Keratinocyte (primary cell): ENCODE data around the gene C11orf68. TPM values are rescaled to one million over a fixed set of nuclear protein-coding genes. Genes with fewer than 3 reads are reported as not detected.

Source experiments
- DNase-seq: peaks from one replicate; pipeline ENCODE4 v3.0.0-alpha.2; 2011; ENCODE audit warnings: low read depth, missing footprints, low spot score
- FAIRE-seq: peaks from 2 replicates; lab custom pipeline; 2011; peaks lifted over from hg19 to GRCh38; lab: Jason Lieb, UNC
- H2AFZ ChIP-seq: 2 replicates; pipeline ENCODE4 v1.6.0; 2012; ENCODE audit warnings: low read length, control low read depth, inconsistent platforms; ENCODE audit not compliant: control insufficient read depth
- H3K27ac ChIP-seq: 2 replicates; pipeline ENCODE4 v1.5.1; 2011; ENCODE audit warnings: low read length; ENCODE audit not compliant: control insufficient read depth, insufficient read depth
- H3K27me3 ChIP-seq: 3 replicates; pipeline ENCODE4 v1.6.0; 2011; ENCODE audit warnings: low read length; ENCODE audit not compliant: control insufficient read depth, insufficient read depth; ENCODE audit errors: extremely low read depth
- H3K36me3 ChIP-seq, 2 experiments: 2 replicates in 1 of 2; 3 replicates in 1 of 2; pipeline ENCODE4 v1.5.1; 2011; ENCODE audit warnings: low read length in 2 of 2, mild to moderate bottlenecking in 1 of 2; ENCODE audit not compliant: control insufficient read depth in 2 of 2, insufficient read depth in 2 of 2; ENCODE audit errors: extremely low read depth in 1 of 2
- H3K4me1 ChIP-seq: 3 replicates; pipeline ENCODE4 v1.5.1; 2011; ENCODE audit warnings: low read length; ENCODE audit not compliant: control insufficient read depth, insufficient read depth; ENCODE audit errors: extremely low read depth
- H3K4me2 ChIP-seq: 3 replicates; pipeline ENCODE4 v1.6.0; 2011; ENCODE audit warnings: low read depth, low read length; ENCODE audit not compliant: control insufficient read depth, insufficient read depth; ENCODE audit errors: extremely low read depth
- H3K4me3 ChIP-seq, 3 experiments: fragments of 200-600 bp in 1 of 3; sonication (generic) in 1 of 3; 2 replicates in 2 of 3; 3 replicates in 1 of 3; pipeline ENCODE4 v1.5.1; 2011 to 2016; ENCODE audit warnings: low read length in 3 of 3, mild to moderate bottlenecking in 3 of 3, control low read depth in 2 of 3, inconsistent platforms in 1 of 3, low read depth in 1 of 3, mixed read lengths in 1 of 3, mixed run types in 1 of 3, moderate library complexity in 1 of 3; ENCODE audit not compliant: control insufficient read depth in 2 of 3, insufficient read depth in 2 of 3; ENCODE audit errors: extremely low read depth in 1 of 3
- H3K79me2 ChIP-seq: 2 replicates; pipeline ENCODE4 v1.6.0; 2012; ENCODE audit warnings: low read length; ENCODE audit not compliant: control insufficient read depth, insufficient read depth
- H3K9ac ChIP-seq: 3 replicates; pipeline ENCODE4 v1.6.0; 2011; ENCODE audit warnings: low read length; ENCODE audit not compliant: control insufficient read depth, insufficient read depth; ENCODE audit errors: extremely low read depth
- H3K9me1 ChIP-seq: 3 replicates; pipeline ENCODE4 v1.6.0; 2011; ENCODE audit warnings: low read length; ENCODE audit not compliant: control insufficient read depth, insufficient read depth; ENCODE audit errors: extremely low read depth
- H3K9me3 ChIP-seq: 2 replicates; pipeline ENCODE4 v1.5.1; 2012; ENCODE audit warnings: low read depth, low read length; ENCODE audit not compliant: control insufficient read depth
- H4K20me1 ChIP-seq: 3 replicates; pipeline ENCODE4 v1.6.0; 2011; ENCODE audit warnings: low read length; ENCODE audit not compliant: control insufficient read depth, insufficient read depth; ENCODE audit errors: extremely low read depth
- CTCF ChIP-seq, 3 experiments: IDR thresholded peaks in 1 of 3; conservative IDR thresholded peaks in 1 of 3; optimal IDR thresholded peaks in 1 of 3; 2 replicates in 2 of 3; 3 replicates in 1 of 3; pipeline versions ENCODE3 to v1.5.1; 2011; ENCODE audit warnings: low read length in 3 of 3, mild to moderate bottlenecking in 3 of 3, moderate library complexity in 2 of 3, control low read depth in 1 of 3, inconsistent platforms in 1 of 3; ENCODE audit not compliant: insufficient read depth in 2 of 3; ENCODE audit errors: extremely low read depth in 1 of 3
- EZH2 ChIP-seq: IDR thresholded peaks from one replicate; pipeline ENCODE4 v1.6.1; 2012; ENCODE audit warnings: inconsistent platforms, mild to moderate bottlenecking, low read length, moderate library complexity
- dilution Hi-C: fragments of 300-500 bp; cut with MboI; formaldehyde crosslinking; loops from one replicate; pipeline ENCODE4 v1.7.0; 2020; ENCODE audit warnings: low sequenced_read_pairs; ENCODE audit not compliant: extremely low pct_ligation_motif_present
- polyA plus RNA-seq, 5 experiments: library from polyadenylated mRNA; depleted of rRNA in 3 of 5; stranded (reverse) in 3 of 5; stranded (forward) in 1 of 5; unstranded in 1 of 5; fragments of >200 nt; gene quantifications; 1 replicate in 1 of 5; 2 replicates in 3 of 5; 3 replicates in 1 of 5; pipeline versions ENCODE4 v1.2.1 to v1.2.3, GENCODE V29; 2011 to 2012; ENCODE audit warnings: missing spikeins in 2 of 5, low read depth in 1 of 5, low replicate concordance in 1 of 5

The C11orf68 gene
- polyA plus RNA-seq, 1 donor (not counting 4 experiments of a cell fraction or from before 2014, with no cell fraction given) = 18.4 TPM

- Histone ChIP-seq H3K27ac (no peak overlapping the region), H3K9me3 (no peaks in the 10 kb centered on the region), H3K79me2 (no peaks in the 10 kb centered on the region), H3K9me1 (no peaks in the 10 kb centered on the region), H4K20me1 (no peaks in the 10 kb centered on the region), H3K36me3 (no peaks in the 10 kb centered on the region), H3K4me1 (peaks cover 4% of the 10 kb centered on the region), H3K9ac (no peak overlapping the region), H3K4me3 (no peak overlapping the region), H3K27me3 (peaks cover 4% of the 10 kb centered on the region), H2AFZ (no peak overlapping the region), H3K4me2 (no peak overlapping the region)
- FAIRE-seq (no peak), DNase-seq (no peak)
- TF ChIP-seq EZH2 (no peak), CTCF (optimal IDR thresholded peaks at IDR 0.05 in 1 of 3, IDR thresholded peaks at IDR 0.05 in 1 of 3, conservative IDR thresholded peaks at IDR 0.05 in 1 of 3; ENCODE audit: extremely low read depth in 1 of 3, insufficient read depth in 2 of 3, low read length in 3 of 3) (no peak)
- dilution Hi-C loops = no loop called here
Observed at GRCh38 chr11:65946655-65947054, 27.8 kb upstream of the C11orf68 start.

- Histone ChIP-seq H3K9me3 (no peaks in the 10 kb centered on the region), H3K4me2 (no peak overlapping the region), H3K9me1 (no peaks in the 10 kb centered on the region), H4K20me1 (no peaks in the 10 kb centered on the region), H3K9ac (no peak overlapping the region), H3K27me3 (peaks cover 4% of the 10 kb centered on the region), H3K4me3 (no peak overlapping the region), H3K27ac (no peak overlapping the region), H3K79me2 (no peaks in the 10 kb centered on the region), H3K4me1 (peaks cover 10% of the 10 kb centered on the region), H2AFZ (no peak overlapping the region), H3K36me3 (no peaks in the 10 kb centered on the region)
- FAIRE-seq (no peak), DNase-seq (no peak)
- dilution Hi-C loops = no loop called here
- TF ChIP-seq CTCF (optimal IDR thresholded peaks at IDR 0.05 in 1 of 3, IDR thresholded peaks at IDR 0.05 in 1 of 3, conservative IDR thresholded peaks at IDR 0.05 in 1 of 3; ENCODE audit: extremely low read depth in 1 of 3, insufficient read depth in 2 of 3, low read length in 3 of 3) (no peak), EZH2 (no peak)
Observed at GRCh38 chr11:65945941-65946558, 27.2 kb upstream of the C11orf68 start.
